ENCODE measurements around the gene PLCL1.

- TF ChIP-seq CTCF (IDR thresholded peaks at IDR 0.05) (no peak), ZFX (IDR thresholded peaks at IDR 0.05; ENCODE audit: borderline replicate concordance) (no peak)
Observed at GRCh38 chr2:198165289-198165688, 360.9 kb downstream of the PLCL1 start.

Measured in 22Rv1 (cell line).